Body of pancreas (tissue), 4 donors: ENCODE data around the gene LEMD2.

Source experiments
- CTCF ChIP-seq, 7 experiments: fragments of 450-650 bp in 4 of 7; fragments of 200-600 bp in 3 of 7; sonication (generic) in 3 of 7; IDR thresholded peaks; one replicate each; pipeline ENCODE4 v1.5.1; 2016 to 2019; ENCODE audit warnings: antibody characterized with exemption in 7 of 7
- POLR2A ChIP-seq, 3 donors: fragments of 450-650 bp; IDR thresholded peaks; one replicate each; pipeline ENCODE4 v1.6.1; 2016; ENCODE audit warnings: antibody characterized with exemption in 3 of 3, mild to moderate bottlenecking in 2 of 3

DNA sequence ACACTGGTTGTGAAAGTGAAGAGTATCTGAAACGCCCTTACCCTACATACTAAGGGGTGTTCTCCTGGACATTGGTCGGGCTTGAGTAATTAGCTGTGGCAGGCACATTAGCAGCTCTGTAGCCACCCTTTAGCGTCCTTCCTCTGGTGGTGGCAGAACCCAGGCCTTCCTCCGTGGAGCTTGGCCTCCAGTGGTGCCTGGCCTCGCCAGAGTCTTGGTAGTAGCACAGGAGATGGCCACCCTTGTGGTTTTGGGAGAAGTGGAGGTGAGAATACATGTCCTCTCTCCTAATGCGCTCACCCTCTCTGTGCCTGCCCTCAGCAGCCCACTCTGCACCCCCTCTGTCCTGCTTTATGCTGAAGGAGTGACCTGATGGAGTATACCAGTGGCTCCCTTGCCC, 59.9 kb downstream of the LEMD2 start:
- no peak for TF ChIP-seq CTCF (IDR thresholded peaks at IDR 0.05)
- TF ChIP-seq POLR2A (IDR thresholded peaks at IDR 0.05), result no peak
